IMR-90 (cell line): ENCODE data around the gene KAT2B. TPM values are rescaled to one million over a fixed set of nuclear protein-coding genes. Genes with fewer than 3 reads are reported as not detected.

Experiments
- ATAC-seq: fragments of 200-7000 bp; cut with Tn5 transposase; 2 replicates; pipeline ENCODE4 v1.9.1; 2020; ENCODE audit warnings: low read depth, mild to moderate bottlenecking, moderate library complexity
- BruUV-seq: library from RNA; stranded (reverse); fragments of 400-500 nt; replicated peaks from 2 replicates; lab custom pipeline; 2021; lab: Mats Ljungman, UMichigan
- CTCF ChIA-PET: fragments of 300-600 bp; formaldehyde crosslinking; extraction: SDS; loops from one replicate; lab custom pipeline; 2021; ENCODE audit warnings: antibody characterized with exemption; lab: Yijun Ruan, JAX
- POLR2A ChIA-PET: fragments of 300-600 bp; sonication (Branson Sonifier 250); formaldehyde crosslinking; loops from one replicate; lab custom pipeline; 2022; ENCODE audit warnings: antibody characterized with exemption; ENCODE audit not compliant: unreplicated experiment; lab: Charles Lee
- DNase-seq: peaks from one replicate; pipeline ENCODE4 v3.0.0; 2013
- H2AFZ ChIP-seq: replicated peaks from 2 replicates; pipeline ENCODE3; 2013; ENCODE audit warnings: low read length, mild to moderate bottlenecking; ENCODE audit not compliant: poor library complexity
- H2AK5ac ChIP-seq: 2 replicates; pipeline ENCODE4 v1.6.1; 2013; ENCODE audit warnings: low read depth, low read length, inconsistent platforms
- H2AK9ac ChIP-seq: replicated peaks from 2 replicates; pipeline ENCODE3; 2013; ENCODE audit warnings: mild to moderate bottlenecking, low read depth, low read length, moderate library complexity; ENCODE audit not compliant: poor library complexity
- H2BK120ac ChIP-seq: 2 replicates; pipeline ENCODE4 v1.6.1; 2013; ENCODE audit warnings: low read depth, low read length, inconsistent platforms
- H2BK15ac ChIP-seq: 3 replicates; pipeline ENCODE4 v1.6.1; 2013; ENCODE audit warnings: low read depth, low read length, inconsistent platforms
- H2BK20ac ChIP-seq: 2 replicates; pipeline ENCODE4 v1.6.1; 2013; ENCODE audit warnings: low read depth, mild to moderate bottlenecking, inconsistent platforms, low read length, moderate library complexity
- H2BK5ac ChIP-seq: 2 replicates; pipeline ENCODE4 v1.6.1; 2013; ENCODE audit warnings: mild to moderate bottlenecking, low read depth, low read length, inconsistent platforms; ENCODE audit not compliant: poor library complexity, severe bottlenecking
- H3K14ac ChIP-seq: replicated peaks from 2 replicates; pipeline ENCODE4 v1.6.1; 2013; ENCODE audit warnings: low read depth, low read length, inconsistent platforms
- H3K18ac ChIP-seq: 2 replicates; pipeline ENCODE4 v1.6.1; 2013; ENCODE audit warnings: low read depth, low read length, control low read depth
- H3K23ac ChIP-seq: 2 replicates; pipeline ENCODE4 v1.6.1; 2013; ENCODE audit warnings: low read depth, low read length, inconsistent platforms
- H3K27ac ChIP-seq: 2 replicates; pipeline ENCODE4 v1.5.1; 2013; ENCODE audit warnings: mild to moderate bottlenecking, control low read depth, low read length; ENCODE audit not compliant: insufficient read depth
- H3K27me3 ChIP-seq: 2 replicates; pipeline ENCODE4 v1.6.1; 2013; ENCODE audit warnings: low read length; ENCODE audit not compliant: control insufficient read depth, insufficient read depth
- H3K36me3 ChIP-seq: 2 replicates; pipeline ENCODE4 v1.6.1; 2013; ENCODE audit warnings: low read length, mixed read lengths; ENCODE audit not compliant: control insufficient read depth, insufficient read depth
- H3K4ac ChIP-seq: 2 replicates; pipeline ENCODE4 v1.6.1; 2013; ENCODE audit warnings: low read depth, low read length, inconsistent platforms
- H3K4me1 ChIP-seq: 2 replicates; pipeline ENCODE4 v1.6.1; 2013; ENCODE audit warnings: low read length, mixed read lengths; ENCODE audit not compliant: control insufficient read depth, insufficient read depth
- H3K4me2 ChIP-seq: 2 replicates; pipeline ENCODE4 v1.6.1; 2013; ENCODE audit warnings: low read depth, mild to moderate bottlenecking, control low read depth, low read length, moderate library complexity
- H3K4me3 ChIP-seq: 2 replicates; pipeline ENCODE4 v1.5.1; 2013; ENCODE audit warnings: low read depth, mild to moderate bottlenecking, control low read depth, low read length, moderate library complexity; ENCODE audit not compliant: insufficient read depth
- H3K56ac ChIP-seq: 2 replicates; pipeline ENCODE4 v1.6.1; 2013; ENCODE audit warnings: low read length, inconsistent platforms; ENCODE audit not compliant: insufficient read depth; ENCODE audit errors: extremely low read depth
- H3K79me1 ChIP-seq, 2 experiments: 2 replicates each; pipeline ENCODE4 v1.6.1; 2013; ENCODE audit warnings: low read length in 2 of 2, inconsistent platforms in 1 of 2, low read depth in 1 of 2
- H3K9ac ChIP-seq: 2 replicates; pipeline ENCODE4 v1.6.1; 2013; ENCODE audit warnings: low read depth, low read length, control low read depth
- H3K9me1 ChIP-seq: 2 replicates; pipeline ENCODE4 v1.6.1; 2013; ENCODE audit warnings: low read length, inconsistent platforms; ENCODE audit not compliant: insufficient read depth
- H3K9me3 ChIP-seq: 2 replicates; pipeline ENCODE4 v1.6.1; 2013; ENCODE audit warnings: low read length; ENCODE audit not compliant: control insufficient read depth, insufficient read depth
- H4K20me1 ChIP-seq: 2 replicates; pipeline ENCODE4 v1.6.1; 2013; ENCODE audit warnings: low read length, inconsistent platforms; ENCODE audit not compliant: insufficient read depth
- H4K5ac ChIP-seq: 2 replicates; pipeline ENCODE4 v1.6.1; 2013; ENCODE audit warnings: mild to moderate bottlenecking, low read depth, low read length, control low read depth
- H4K8ac ChIP-seq, 2 experiments: 2 replicates each; pipeline ENCODE4 v1.6.1; 2013; ENCODE audit warnings: low read depth in 2 of 2, low read length in 2 of 2, control low read depth in 1 of 2, inconsistent platforms in 1 of 2
- H4K91ac ChIP-seq: 2 replicates; pipeline ENCODE4 v1.6.1; 2013; ENCODE audit warnings: low read depth, low read length, inconsistent platforms; ENCODE audit not compliant: insufficient read depth
- BHLHE40 ChIP-seq: fragments of 150-350 bp; IDR thresholded peaks from 2 replicates; pipeline ENCODE4 v1.6.1; 2016; ENCODE audit warnings: mild to moderate bottlenecking, low read depth, low read length
- CEBPB ChIP-seq: IDR thresholded peaks from 2 replicates; pipeline ENCODE4 v1.6.1; 2012; ENCODE audit warnings: low read depth, low read length, improper control_type of control experiment
- CHD1 ChIP-seq: IDR thresholded peaks from 2 replicates; pipeline ENCODE4 v1.6.1; 2012; ENCODE audit warnings: low read depth, low read length, improper control_type of control experiment
- CTCF ChIP-seq: conservative IDR thresholded peaks from 2 replicates; pipeline ENCODE4 v1.5.1; 2012; ENCODE audit warnings: mild to moderate bottlenecking, low read depth, low read length, improper control_type of control experiment
- ELK1 ChIP-seq: fragments of 150-350 bp; IDR thresholded peaks from 2 replicates; pipeline ENCODE4 v1.6.1; 2016; ENCODE audit warnings: low read depth, mild to moderate bottlenecking, low read length, moderate library complexity, borderline replicate concordance
- FOS ChIP-seq: fragments of 150-350 bp; IDR thresholded peaks from 2 replicates; pipeline ENCODE4 v1.6.1; 2016; ENCODE audit warnings: low read depth, low read length
- MAFK ChIP-seq: IDR thresholded peaks from 2 replicates; pipeline ENCODE4 v1.6.1; 2012; ENCODE audit warnings: low read depth, low read length, improper control_type of control experiment
- MAZ ChIP-seq: IDR thresholded peaks from 2 replicates; pipeline ENCODE4 v1.6.1; 2012; ENCODE audit warnings: low read depth, mild to moderate bottlenecking, low read length, improper control_type of control experiment, moderate library complexity, borderline replicate concordance
- MXI1 ChIP-seq: IDR thresholded peaks from 2 replicates; pipeline ENCODE4 v1.6.1; 2012; ENCODE audit warnings: low read depth, mild to moderate bottlenecking, low read length, moderate library complexity, borderline replicate concordance
- NFE2L2 ChIP-seq: fragments of 150-350 bp; IDR thresholded peaks from 2 replicates; pipeline ENCODE4 v1.6.1; 2016; ENCODE audit warnings: low read depth, mild to moderate bottlenecking, low read length
- POLR2A ChIP-seq: IDR thresholded peaks from 2 replicates; pipeline ENCODE4 v1.6.1; 2012; ENCODE audit warnings: mild to moderate bottlenecking, low read depth, low read length
- RAD21 ChIP-seq: IDR thresholded peaks from 2 replicates; pipeline ENCODE4 v1.6.1; 2012; ENCODE audit warnings: low read length, improper control_type of control experiment
- RCOR1 ChIP-seq: IDR thresholded peaks from 2 replicates; pipeline ENCODE4 v1.6.1; 2012; ENCODE audit warnings: mild to moderate bottlenecking, low read length, improper control_type of control experiment; ENCODE audit not compliant: insufficient replicate concordance
- RFX5 ChIP-seq: IDR thresholded peaks from 2 replicates; pipeline ENCODE4 v1.8.0; 2012; ENCODE audit warnings: low read depth, mild to moderate bottlenecking, low read length, moderate library complexity
- SMC3 ChIP-seq: fragments of 150-350 bp; IDR thresholded peaks from 2 replicates; pipeline ENCODE4 v1.6.1; 2016; ENCODE audit warnings: low read depth, mild to moderate bottlenecking, antibody characterized with exemption, low read length, moderate library complexity
- USF2 ChIP-seq: fragments of 150-350 bp; IDR thresholded peaks from 2 replicates; pipeline ENCODE4 v1.6.1; 2017; ENCODE audit warnings: mild to moderate bottlenecking, antibody characterized with exemption, low read length, low read depth
- WGBS, 2 experiments: methylation state at CpG; one replicate each; pipeline versions ENCODE4 v1.1.5 to v1.1.7; 2013; ENCODE audit warnings: missing lambda C conversion rate in 2 of 2; ENCODE audit not compliant: insufficient read length in 1 of 2; ENCODE audit errors: extremely low coverage in 2 of 2; 5-methylcytosine and 5-hydroxymethylcytosine counted together
- dilution Hi-C: fragments of 300-500 bp; cut with HindIII; formaldehyde crosslinking; loops from one replicate; pipeline ENCODE4 v1.14.3; 2018; ENCODE audit warnings: low sequenced_read_pairs; ENCODE audit not compliant: unreplicated experiment
- in situ Hi-C: fragments of 300-500 bp; cut with MboI; formaldehyde crosslinking; loops from 3 replicates; pipeline ENCODE4 v1.14.3; 2019; ENCODE audit warnings: low sequenced_read_pairs, inconsistent platforms, mixed read lengths
- intact Hi-C: fragments of 100-400 bp; cut with micrococcal nuclease; formaldehyde crosslinking; loops from 2 replicates; pipeline ENCODE4 v1.10.0; 2022
- polyA plus RNA-seq, 3 experiments: library from polyadenylated mRNA; depleted of rRNA; stranded (reverse); fragments of >200 nt; gene quantifications; 2 replicates each; pipeline ENCODE4 v1.2.3, GENCODE V29; 2012; ENCODE audit warnings: low replicate concordance in 1 of 3
- total RNA-seq: library from RNA; depleted of rRNA; stranded (reverse); fragments of >200 nt; gene quantifications from 2 replicates; pipeline ENCODE4 v1.2.3, GENCODE V29; 2012

KAT2B gene
- total and polyA plus RNA-seq, 2 of the 4 experiments (the other 2 are of a cell fraction): 2.0 to 2.2 TPM

DNA sequence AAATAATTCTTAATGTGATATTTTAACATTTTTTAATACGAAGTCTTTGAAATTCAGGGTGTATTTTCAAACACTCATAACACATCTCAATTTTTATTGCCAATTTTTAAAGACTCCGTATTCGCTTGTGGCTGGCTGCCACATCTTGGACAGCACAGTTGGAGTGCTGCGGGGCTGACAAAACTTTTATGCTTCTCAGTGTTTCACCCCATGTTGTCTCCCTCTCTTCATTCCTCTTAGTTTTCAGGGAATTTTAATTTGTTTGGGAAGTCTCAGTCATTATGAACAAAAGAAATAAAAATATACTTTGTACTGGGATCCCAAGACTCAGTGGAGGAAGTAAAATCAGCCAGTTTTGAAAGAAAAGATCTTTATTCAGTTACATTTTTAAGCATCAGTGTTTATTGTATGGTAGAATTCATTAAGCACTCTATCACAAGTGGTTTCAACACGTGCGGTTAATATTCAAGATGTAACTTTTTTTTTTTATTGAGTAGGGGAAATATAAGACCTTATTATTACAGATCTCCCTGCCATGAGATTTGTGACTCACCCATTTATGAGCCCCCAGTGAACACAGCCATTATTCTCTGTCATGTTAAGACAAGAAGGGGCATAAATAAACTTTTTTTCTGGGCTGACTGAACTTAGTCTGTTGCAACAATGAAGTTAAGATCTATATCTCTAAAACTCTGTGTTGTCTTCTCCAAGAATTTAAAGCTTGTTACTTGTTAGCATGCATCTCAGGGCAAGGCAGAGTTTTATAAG lies 26.8 kb downstream of the KAT2B start:
- Histone ChIP-seq H2BK5ac (no peak overlapping the region), H4K20me1 (no peaks in the 10 kb centered on the region), H4K8ac (no peak overlapping the region), H2AK9ac (no peak overlapping the region), H3K23ac (no peak overlapping the region), H3K56ac (no peak overlapping the region), H3K9ac (no peak overlapping the region), H2BK15ac (no peak overlapping the region), H3K4me2 (no peak overlapping the region), H3K27me3 (no peaks in the 10 kb centered on the region), H3K27ac (no peak overlapping the region), H2BK20ac (no peak overlapping the region), H3K18ac (no peak overlapping the region), H3K36me3 (no peaks in the 10 kb centered on the region), H4K5ac (no peak overlapping the region), H2AK5ac (no peak overlapping the region), H3K4me1 (no peaks in the 10 kb centered on the region; the same call in 1 of the 2 replicates), H2BK120ac (no peak overlapping the region), H3K14ac (no peak overlapping the region), H4K91ac (no peak overlapping the region), H3K79me1 (no peaks in the 10 kb centered on the region), H3K4ac (no peak overlapping the region), H3K4me3 (no peak overlapping the region), H3K9me1 (no peaks in the 10 kb centered on the region), H2AFZ (no peak overlapping the region), H3K9me3 (no peaks in the 10 kb centered on the region)
- ATAC-seq (no peak), DNase-seq (no peak)
- in situ Hi-C loops (no loop called here), dilution Hi-C loops (no loop called here), intact Hi-C loops (no loop called here)
- no TSS peak for BruUV-seq
- POLR2A ChIA-PET: no interaction called here
- WGBS, 2 experiments: no CpG with 5 or more reads among the region's 6 CpGs
- TF ChIP-seq RFX5 (no peak), RAD21 (no peak), USF2 (no peak), MAZ (no peak), FOS (no peak), NFE2L2 (no peak), ELK1 (no peak), RCOR1 (no peak), CTCF (no peak), MXI1 (no peak), BHLHE40 (no peak), MAFK (no peak), CHD1 (no peak), POLR2A (no peak), CEBPB (no peak), SMC3 (no peak)
- CTCF ChIA-PET: no interaction called here
